Measurements from ENCODE around the gene NLRP3.
A peak's percentile ranks its signal among the peaks of the same experiment; 100 is the strongest.
"Not testable (repeated sequence)": the region's sequence is repeated elsewhere in the genome, so short reads cannot be mapped to it uniquely, and the experiment has no call there.

NLRP3 gene

GRCh38 chr1:247415423-247416361 lies at the start of gene NLRP3:
Gene NLRP3 (plus strand): TSS chr1:247416173. CDS start chr1:247418801, 2,628 bp downstream.
- DNase-seq (ENCODE audit: low read depth) = peak; percentile 46

GRCh38 chr1:247366345-247366744 lies 49.6 kb upstream of the NLRP3 start:
- not testable (repeated sequence) for DNase-seq (ENCODE audit: low read depth)

GRCh38 chr1:247366926-247367645 lies 48.9 kb upstream of the NLRP3 start:
- DNase-seq (ENCODE audit: low read depth) = no peak

- peak; percentile 67 for DNase-seq (ENCODE audit: low read depth)
These were observed 48.1 kb upstream of the NLRP3 start for GRCh38 chr1:247367786-247368422.

- no peak for DNase-seq (ENCODE audit: low read depth)
These were observed 47.4 kb upstream of the NLRP3 start for GRCh38 chr1:247368490-247369145.

- DNase-seq (ENCODE audit: low read depth) = no peak
These were observed 44.9 kb upstream of the NLRP3 start for GRCh38 chr1:247370786-247371732.

GRCh38 chr1:247371801-247372259 lies 44.1 kb upstream of the NLRP3 start:
- no peak for DNase-seq (ENCODE audit: low read depth)

- DNase-seq (ENCODE audit: low read depth) = no peak
These were observed 42.2 kb upstream of the NLRP3 start for GRCh38 chr1:247373721-247374141.

GRCh38 chr1:247374651-247375334 lies 41.2 kb upstream of the NLRP3 start:
- DNase-seq (ENCODE audit: low read depth) = not testable (repeated sequence)

- no peak for DNase-seq (ENCODE audit: low read depth)
These were observed 40.2 kb upstream of the NLRP3 start for GRCh38 chr1:247375747-247376146.

- DNase-seq (ENCODE audit: low read depth) = no peak
These were observed 39.3 kb upstream of the NLRP3 start for GRCh38 chr1:247376659-247377058.

GRCh38 chr1:247377656-247378055 lies 38.3 kb upstream of the NLRP3 start:
- not testable (repeated sequence) for DNase-seq (ENCODE audit: low read depth)

- no peak for DNase-seq (ENCODE audit: low read depth)
These were observed 37.5 kb upstream of the NLRP3 start for GRCh38 chr1:247378334-247379073.

- DNase-seq (ENCODE audit: low read depth) = no peak
These were observed 30.7 kb upstream of the NLRP3 start for GRCh38 chr1:247385283-247385682.

- no peak for DNase-seq (ENCODE audit: low read depth)
These were observed 29.8 kb upstream of the NLRP3 start for GRCh38 chr1:247386217-247386616.

GRCh38 chr1:247386687-247387086 lies 29.3 kb upstream of the NLRP3 start:
- DNase-seq (ENCODE audit: low read depth) = no peak

- DNase-seq (ENCODE audit: low read depth) = no peak
These were observed 28.9 kb upstream of the NLRP3 start for GRCh38 chr1:247387096-247387495.

- no peak for DNase-seq (ENCODE audit: low read depth)
These were observed 28.4 kb upstream of the NLRP3 start for GRCh38 chr1:247387565-247387964.

- DNase-seq (ENCODE audit: low read depth) = peak; percentile 89
These were observed 25.7 kb upstream of the NLRP3 start for GRCh38 chr1:247390116-247390791.

Measured in CMK (cell line).